ENCODE results near the gene STPG2. TPM values are rescaled to one million over a fixed set of nuclear protein-coding genes. Genes with fewer than 3 reads are reported as not detected.

STPG2 gene
- total and polyA plus RNA-seq, 2 of the 8 experiments (the other 6 are each of a cell fraction or from before 2014, with no cell fraction given) = 0.03 TPM; not detected in 1

- no peak for TF ChIP-seq JUND (IDR thresholded peaks at IDR 0.05; ENCODE audit: low read length)
- TF ChIP-seq CTBP2 (IDR thresholded peaks at IDR 0.05; ENCODE audit: borderline replicate concordance, insufficient read depth, insufficient read length, low read length) = no peak
- TF ChIP-seq, protein P1, sequence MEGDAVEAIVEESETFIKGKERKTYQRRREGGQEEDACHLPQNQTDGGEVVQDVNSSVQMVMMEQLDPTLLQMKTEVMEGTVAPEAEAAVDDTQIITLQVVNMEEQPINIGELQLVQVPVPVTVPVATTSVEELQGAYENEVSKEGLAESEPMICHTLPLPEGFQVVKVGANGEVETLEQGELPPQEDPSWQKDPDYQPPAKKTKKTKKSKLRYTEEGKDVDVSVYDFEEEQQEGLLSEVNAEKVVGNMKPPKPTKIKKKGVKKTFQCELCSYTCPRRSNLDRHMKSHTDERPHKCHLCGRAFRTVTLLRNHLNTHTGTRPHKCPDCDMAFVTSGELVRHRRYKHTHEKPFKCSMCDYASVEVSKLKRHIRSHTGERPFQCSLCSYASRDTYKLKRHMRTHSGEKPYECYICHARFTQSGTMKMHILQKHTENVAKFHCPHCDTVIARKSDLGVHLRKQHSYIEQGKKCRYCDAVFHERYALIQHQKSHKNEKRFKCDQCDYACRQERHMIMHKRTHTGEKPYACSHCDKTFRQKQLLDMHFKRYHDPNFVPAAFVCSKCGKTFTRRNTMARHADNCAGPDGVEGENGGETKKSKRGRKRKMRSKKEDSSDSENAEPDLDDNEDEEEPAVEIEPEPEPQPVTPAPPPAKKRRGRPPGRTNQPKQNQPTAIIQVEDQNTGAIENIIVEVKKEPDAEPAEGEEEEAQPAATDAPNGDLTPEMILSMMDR (IDR thresholded peaks at IDR 0.05; ENCODE audit: control extremely low read depth in 1 of 3, insufficient read depth in 1 of 3, low read depth in 1 of 3, low read length in 3 of 3) = no peak
- TF ChIP-seq ZNF274 (IDR thresholded peaks at IDR 0.05; ENCODE audit: borderline replicate concordance, extremely low read depth, low read length) = no peak
- TF ChIP-seq SP4 (IDR thresholded peaks at IDR 0.05; ENCODE audit: low read length) = no peak
These were observed 40.6 kb downstream of the STPG2 start (continued) for GRCh38 chr4:98102660-98103059.

Measured in H1 (cell line).